ENCODE results near the gene PCK2.

The PCK2 gene

DNA sequence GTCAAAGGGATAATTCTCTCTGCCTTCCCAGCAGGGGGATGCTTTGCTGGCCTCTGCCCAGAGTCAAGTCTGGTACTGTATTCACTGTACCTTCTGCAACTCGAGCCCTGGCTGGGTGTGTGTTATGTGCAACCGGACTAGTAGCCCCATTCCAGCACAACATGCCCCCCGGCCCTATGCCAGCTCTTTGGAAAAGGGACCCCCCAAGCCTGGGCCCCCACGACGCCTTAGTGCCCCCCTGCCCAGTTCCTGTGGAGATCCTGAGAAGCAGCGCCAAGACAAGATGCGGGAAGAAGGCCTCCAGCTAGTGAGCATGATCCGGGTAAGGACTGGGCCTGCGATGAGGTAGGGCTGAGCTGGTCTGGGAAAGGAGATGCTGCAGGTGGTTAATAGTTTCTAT, 56.5 kb downstream of the PCK2 start:
- Histone ChIP-seq H3K36me3 (ENCODE audit: control insufficient read depth in 2 of 2, insufficient read depth in 1 of 2, low read length in 2 of 2) (peaks cover 40 to 65% of the 10 kb centered on the region in 2 experiments), H3K4me3 (ENCODE audit: low read depth, low read length) (no peak overlapping the region), H3K4me1 (ENCODE audit: control insufficient read depth, insufficient read depth, low read length) (peaks cover 8% of the 10 kb centered on the region), H3K9me3 (ENCODE audit: control insufficient read depth, insufficient read depth, low read depth, low read length) (no peaks in the 10 kb centered on the region), H3K27ac (ENCODE audit: extremely low read depth, low read depth, low read length) (no peak overlapping the region)
- ChIA-PET CTCF (interaction anchor here (1.0 kb wide), 1 partner anchor 10 kb away, joined by 6 read pairs; the partner anchor contains the start of gene IRF9), POLR2A (interaction anchor here (0.6 to 3.3 kb wide), 4 partner anchors 10 to 62 kb away, joined by 3 to 20 read pairs (median 3); partner anchors contain the start of genes CHMP4A, EMC9, IRF9 and PSME1)
- TF ChIP-seq ZNF2 (tag by site-specific recombination; IDR thresholded peaks at IDR 0.05) (no peak), ZNF174 (tag by site-specific recombination; IDR thresholded peaks at IDR 0.05) (no peak), ZNF175 (tag by site-specific recombination; IDR thresholded peaks at IDR 0.05) (no peak)
- TF ChIP-seq, protein P1, sequence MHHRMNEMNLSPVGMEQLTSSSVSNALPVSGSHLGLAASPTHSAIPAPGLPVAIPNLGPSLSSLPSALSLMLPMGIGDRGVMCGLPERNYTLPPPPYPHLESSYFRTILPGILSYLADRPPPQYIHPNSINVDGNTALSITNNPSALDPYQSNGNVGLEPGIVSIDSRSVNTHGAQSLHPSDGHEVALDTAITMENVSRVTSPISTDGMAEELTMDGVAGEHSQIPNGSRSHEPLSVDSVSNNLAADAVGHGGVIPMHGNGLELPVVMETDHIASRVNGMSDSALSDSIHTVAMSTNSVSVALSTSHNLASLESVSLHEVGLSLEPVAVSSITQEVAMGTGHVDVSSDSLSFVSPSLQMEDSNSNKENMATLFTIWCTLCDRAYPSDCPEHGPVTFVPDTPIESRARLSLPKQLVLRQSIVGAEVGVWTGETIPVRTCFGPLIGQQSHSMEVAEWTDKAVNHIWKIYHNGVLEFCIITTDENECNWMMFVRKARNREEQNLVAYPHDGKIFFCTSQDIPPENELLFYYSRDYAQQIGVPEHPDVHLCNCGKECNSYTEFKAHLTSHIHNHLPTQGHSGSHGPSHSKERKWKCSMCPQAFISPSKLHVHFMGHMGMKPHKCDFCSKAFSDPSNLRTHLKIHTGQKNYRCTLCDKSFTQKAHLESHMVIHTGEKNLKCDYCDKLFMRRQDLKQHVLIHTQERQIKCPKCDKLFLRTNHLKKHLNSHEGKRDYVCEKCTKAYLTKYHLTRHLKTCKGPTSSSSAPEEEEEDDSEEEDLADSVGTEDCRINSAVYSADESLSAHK (tag by site-specific recombination; IDR thresholded peaks at IDR 0.05) = no peak

DNA sequence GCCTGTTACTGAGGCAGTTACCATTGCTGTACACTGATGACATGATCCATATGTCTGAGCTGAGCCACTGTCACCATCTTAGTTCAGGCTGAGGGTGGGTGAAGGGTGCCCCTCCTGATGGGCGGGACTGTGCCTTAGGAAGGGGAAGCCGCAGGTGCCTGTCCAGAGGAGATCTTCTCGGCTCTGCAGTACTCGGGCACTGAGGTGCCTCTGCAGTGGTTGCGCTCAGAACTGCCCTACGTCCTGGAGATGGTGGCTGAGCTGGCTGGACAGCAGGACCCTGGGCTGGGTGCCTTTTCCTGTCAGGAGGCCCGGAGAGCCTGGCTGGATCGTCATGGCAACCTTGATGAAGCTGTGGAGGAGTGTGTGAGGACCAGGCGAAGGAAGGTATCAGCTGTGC, 56.9 kb downstream of the PCK2 start:
- H3K9me3 ChIP-seq (ENCODE audit: control insufficient read depth, insufficient read depth, low read depth, low read length) = no peaks in the 10 kb centered on the region
- no peak for TF ChIP-seq ZBTB8A (tag by site-specific recombination; IDR thresholded peaks at IDR 0.05)
- TF ChIP-seq, protein P2, sequence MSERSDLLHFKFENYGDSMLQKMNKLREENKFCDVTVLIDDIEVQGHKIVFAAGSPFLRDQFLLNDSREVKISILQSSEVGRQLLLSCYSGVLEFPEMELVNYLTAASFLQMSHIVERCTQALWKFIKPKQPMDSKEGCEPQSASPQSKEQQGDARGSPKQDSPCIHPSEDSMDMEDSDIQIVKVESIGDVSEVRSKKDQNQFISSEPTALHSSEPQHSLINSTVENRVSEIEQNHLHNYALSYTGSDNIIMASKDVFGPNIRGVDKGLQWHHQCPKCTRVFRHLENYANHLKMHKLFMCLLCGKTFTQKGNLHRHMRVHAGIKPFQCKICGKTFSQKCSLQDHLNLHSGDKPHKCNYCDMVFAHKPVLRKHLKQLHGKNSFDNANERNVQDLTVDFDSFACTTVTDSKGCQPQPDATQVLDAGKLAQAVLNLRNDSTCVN (tag by site-specific recombination; optimal IDR thresholded peaks at IDR 0.05) = no peak
- no peak for TF ChIP-seq ZSCAN18 (tag by site-specific recombination; IDR thresholded peaks at IDR 0.05)
- no peak for TF ChIP-seq KLF10 (tag by site-specific recombination; IDR thresholded peaks at IDR 0.05)
- TF ChIP-seq IKZF3 (tag by site-specific recombination; IDR thresholded peaks at IDR 0.05) = no peak
- no peak for TF ChIP-seq SP3 (tag by site-specific recombination; IDR thresholded peaks at IDR 0.05)
- no peak for TF ChIP-seq WT1 (tag by site-specific recombination; IDR thresholded peaks at IDR 0.05)
- TF ChIP-seq, protein P3, sequence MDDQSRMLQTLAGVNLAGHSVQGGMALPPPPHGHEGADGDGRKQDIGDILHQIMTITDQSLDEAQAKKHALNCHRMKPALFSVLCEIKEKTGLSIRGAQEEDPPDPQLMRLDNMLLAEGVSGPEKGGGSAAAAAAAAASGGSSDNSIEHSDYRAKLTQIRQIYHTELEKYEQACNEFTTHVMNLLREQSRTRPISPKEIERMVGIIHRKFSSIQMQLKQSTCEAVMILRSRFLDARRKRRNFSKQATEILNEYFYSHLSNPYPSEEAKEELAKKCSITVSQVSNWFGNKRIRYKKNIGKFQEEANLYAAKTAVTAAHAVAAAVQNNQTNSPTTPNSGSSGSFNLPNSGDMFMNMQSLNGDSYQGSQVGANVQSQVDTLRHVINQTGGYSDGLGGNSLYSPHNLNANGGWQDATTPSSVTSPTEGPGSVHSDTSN (CRISPR knock-in tag; IDR thresholded peaks at IDR 0.05) = no peak
- no peak for TF ChIP-seq GLI4 (tag by site-specific recombination; IDR thresholded peaks at IDR 0.05)
- no peak for TF ChIP-seq ZNF391 (tag by site-specific recombination; IDR thresholded peaks at IDR 0.05; ENCODE audit: borderline replicate concordance, low read depth)
- TF ChIP-seq SETDB1 (IDR thresholded peaks at IDR 0.05; ENCODE audit: insufficient read length, low read length) = no peak
- TF ChIP-seq ZNF114 (tag by site-specific recombination; IDR thresholded peaks at IDR 0.05) = no peak
- no peak for TF ChIP-seq ZNF416 (tag by site-specific recombination; IDR thresholded peaks at IDR 0.05)
- TF ChIP-seq ZNF830 (tag by site-specific recombination; IDR thresholded peaks at IDR 0.05; ENCODE audit: low read depth) = no peak
- POLR2A ChIA-PET = interaction anchor here (0.6 to 3.3 kb wide), 4 partner anchors 10 to 62 kb away, joined by 3 to 20 read pairs (median 3); partner anchors contain the start of genes CHMP4A, EMC9 and IRF9
- no peak overlapping the region for H3K27ac ChIP-seq (ENCODE audit: extremely low read depth, low read depth, low read length)
- peaks cover 44 to 69% of the 10 kb centered on the region in 2 experiments for H3K36me3 ChIP-seq (ENCODE audit: control insufficient read depth in 2 of 2, insufficient read depth in 1 of 2, low read length in 2 of 2)
- peaks cover 5% of the 10 kb centered on the region for H3K4me1 ChIP-seq (ENCODE audit: control insufficient read depth, insufficient read depth, low read length)
- no peak overlapping the region for H3K4me3 ChIP-seq (ENCODE audit: low read depth, low read length)
- CTCF ChIA-PET = interaction anchor here (1.3 kb wide), 1 partner anchor 10 kb away, joined by 10 read pairs; the partner anchor contains the start of gene IRF9

Data from HEK293 (cell line).